Gastrocnemius medialis (tissue), 4 donors: ENCODE measurements around the gene OFD1. TPM values are rescaled to one million over a fixed set of nuclear protein-coding genes. Genes with fewer than 3 reads are reported as not detected.
A peak's percentile ranks its signal among the peaks of the same experiment; 100 is the strongest.

Experiments used
- ATAC-seq, 2 donors: fragments of 150-250 bp; one replicate each; pipeline ENCODE4 v1.9.1; 2016
- DNase-seq, 2 donors: peaks; one replicate each; pipeline ENCODE4 v3.0.0-alpha.2; 2019
- H3K27ac ChIP-seq, 4 donors: fragments of 200-600 bp; sonication (generic); 1 replicate in 1 of 4; 2 replicates in 3 of 4; pipeline ENCODE4 v1.5.1; 2016 to 2018; ENCODE audit warnings: mild to moderate bottlenecking in 2 of 4, moderate library complexity in 1 of 4
- H3K27me3 ChIP-seq, 3 donors: fragments of 200-600 bp; sonication (generic) in 2 of 3; 1 replicate in 1 of 3; 2 replicates in 2 of 3; pipeline versions ENCODE4 v1.5.1 to v1.6.0; 2016 to 2019; ENCODE audit warnings: mild to moderate bottlenecking in 1 of 3, moderate library complexity in 1 of 3
- H3K36me3 ChIP-seq, 2 donors: fragments of 200-600 bp; sonication (generic) in 1 of 2; one replicate each; pipeline ENCODE4 v1.5.1; 2017 to 2018
- H3K4me1 ChIP-seq, 2 donors: fragments of 200-600 bp; sonication (generic) in 1 of 2; one replicate each; pipeline ENCODE4 v1.5.1; 2016 to 2017; ENCODE audit warnings: mild to moderate bottlenecking in 2 of 2
- H3K4me3 ChIP-seq, 4 donors: fragments of 200-600 bp; sonication (generic) in 3 of 4; 1 replicate in 1 of 4; 2 replicates in 3 of 4; pipeline ENCODE4 v1.5.1; 2016 to 2019; ENCODE audit warnings: mild to moderate bottlenecking in 2 of 4
- H3K9me3 ChIP-seq, 3 donors: fragments of 200-600 bp; sonication (generic) in 2 of 3; 1 replicate in 1 of 3; 2 replicates in 2 of 3; pipeline ENCODE4 v1.5.1; 2016 to 2019
- POLR2A ChIP-seq, 2 donors: fragments of 450-650 bp; IDR thresholded peaks; one replicate each; pipeline ENCODE4 v1.6.1; 2017; ENCODE audit warnings: antibody characterized with exemption in 2 of 2, mild to moderate bottlenecking in 2 of 2, moderate library complexity in 2 of 2
- in situ Hi-C, 4 donors: fragments of 200-750 bp; cut with MboI; loops; one replicate each; pipeline versions ENCODE4 v1.15.0 to v1.8.0; 2017; ENCODE audit warnings: low sequenced_read_pairs in 4 of 4
- intact Hi-C: fragments of 100-400 bp; cut with DNase I; formaldehyde crosslinking; loops from one replicate; pipeline ENCODE4 v1.15.1; 2023; ENCODE audit warnings: low total_unique reads
- total RNA-seq, 4 donors: library from RNA; depleted of rRNA; stranded (reverse); fragments of >200 nt; gene quantifications; one replicate each; pipeline versions ENCODE4 v1.1.0 to v1.2.3, GENCODE V29; 2016
- TF ChIP-seq, protein P1 (sequence below), 5 experiments: fragments of 450-650 bp in 3 of 5; fragments of 200-600 bp in 2 of 5; sonication (generic) in 2 of 5; IDR thresholded peaks in 4 of 5; conservative IDR thresholded peaks in 1 of 5; 1 replicate in 4 of 5; 2 replicates in 1 of 5; pipeline ENCODE4 v1.5.1; 2016 to 2019; ENCODE audit warnings: antibody characterized with exemption in 5 of 5, mild to moderate bottlenecking in 3 of 5, moderate library complexity in 3 of 5

The OFD1 gene
- total RNA-seq, 4 donors from 2014 or later: 2.8 to 8.0 (median 7.0) TPM

DNA sequence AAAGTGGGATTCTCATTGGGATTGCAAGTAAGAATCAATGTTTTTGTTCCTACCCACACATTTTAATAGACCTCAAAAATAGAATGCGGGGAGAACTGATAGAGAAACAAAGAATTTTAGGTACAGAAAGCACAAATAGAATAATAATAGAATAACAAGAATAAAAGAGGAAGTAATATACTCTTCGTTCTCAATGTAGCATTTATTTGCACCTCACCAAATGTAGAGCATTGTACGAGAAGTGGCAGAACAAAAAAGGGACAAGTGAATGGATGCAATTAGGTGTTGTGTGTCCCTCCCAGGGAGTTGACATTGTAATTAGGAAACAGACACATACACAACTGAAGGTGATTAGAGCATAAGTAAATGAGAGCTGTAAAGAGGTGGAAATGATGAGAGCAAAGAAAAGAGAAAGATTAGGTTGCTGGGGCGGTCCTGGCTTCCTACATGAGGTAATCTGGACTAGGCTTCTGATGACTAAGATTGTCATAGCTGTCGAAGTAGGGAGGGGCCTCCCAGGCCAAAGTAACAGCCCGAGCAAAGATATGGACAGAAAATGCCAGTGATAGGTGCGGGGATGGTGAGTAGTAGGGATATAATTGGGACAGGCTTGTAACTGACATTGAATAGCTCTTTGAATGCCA lies 35.2 kb upstream of the OFD1 start:
- peaks cover 35 to 54% of the 10 kb centered on the region in 2 donors for H3K4me1 ChIP-seq
- no peaks in the 10 kb centered on the region for H3K9me3 ChIP-seq
- H3K27me3 ChIP-seq: no peaks in the 10 kb centered on the region
- ATAC-seq (peak; percentile 68), DNase-seq (peak in 1 of 2 donors; percentile 25)
- peak overlapping the region in 2 of 4 donors; percentile 39 to 41 for H3K27ac ChIP-seq
- no peak overlapping the region for H3K4me3 ChIP-seq
- no peak for TF ChIP-seq POLR2A (IDR thresholded peaks at IDR 0.05)
- TF ChIP-seq, protein P1, sequence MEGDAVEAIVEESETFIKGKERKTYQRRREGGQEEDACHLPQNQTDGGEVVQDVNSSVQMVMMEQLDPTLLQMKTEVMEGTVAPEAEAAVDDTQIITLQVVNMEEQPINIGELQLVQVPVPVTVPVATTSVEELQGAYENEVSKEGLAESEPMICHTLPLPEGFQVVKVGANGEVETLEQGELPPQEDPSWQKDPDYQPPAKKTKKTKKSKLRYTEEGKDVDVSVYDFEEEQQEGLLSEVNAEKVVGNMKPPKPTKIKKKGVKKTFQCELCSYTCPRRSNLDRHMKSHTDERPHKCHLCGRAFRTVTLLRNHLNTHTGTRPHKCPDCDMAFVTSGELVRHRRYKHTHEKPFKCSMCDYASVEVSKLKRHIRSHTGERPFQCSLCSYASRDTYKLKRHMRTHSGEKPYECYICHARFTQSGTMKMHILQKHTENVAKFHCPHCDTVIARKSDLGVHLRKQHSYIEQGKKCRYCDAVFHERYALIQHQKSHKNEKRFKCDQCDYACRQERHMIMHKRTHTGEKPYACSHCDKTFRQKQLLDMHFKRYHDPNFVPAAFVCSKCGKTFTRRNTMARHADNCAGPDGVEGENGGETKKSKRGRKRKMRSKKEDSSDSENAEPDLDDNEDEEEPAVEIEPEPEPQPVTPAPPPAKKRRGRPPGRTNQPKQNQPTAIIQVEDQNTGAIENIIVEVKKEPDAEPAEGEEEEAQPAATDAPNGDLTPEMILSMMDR (IDR thresholded peaks at IDR 0.05 in 4 of 5, conservative IDR thresholded peaks at IDR 0.05 in 1 of 5): no peak
- intact Hi-C loops (no loop called here), in situ Hi-C loops (no loop called here)
- H3K36me3 ChIP-seq: no peaks in the 10 kb centered on the region

DNA sequence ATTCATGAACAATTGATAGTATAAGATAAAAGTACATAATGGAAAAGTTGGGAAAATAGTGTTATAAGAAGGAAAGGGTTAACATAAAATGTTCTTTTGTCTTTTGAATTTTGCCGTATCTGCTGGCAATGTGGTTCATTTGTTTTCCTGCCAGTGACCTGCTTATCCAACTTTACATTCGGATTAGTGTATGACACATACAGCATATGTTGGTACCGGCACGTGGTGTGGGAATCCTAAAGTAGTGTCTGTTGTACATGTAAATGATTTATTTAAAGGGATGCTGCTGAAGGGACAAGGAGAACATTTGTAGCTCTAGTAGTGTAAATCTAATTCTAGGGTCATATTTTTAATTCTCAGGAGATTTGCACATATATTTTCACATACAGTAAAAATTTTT lies 34.2 kb upstream of the OFD1 start:
- ATAC-seq (no peak), DNase-seq (no peak)
- H3K9me3 ChIP-seq: no peaks in the 10 kb centered on the region
- H3K4me1 ChIP-seq: peaks cover 27 to 44% of the 10 kb centered on the region in 2 donors
- in situ Hi-C loops (no loop called here), intact Hi-C loops (no loop called here)
- no peaks in the 10 kb centered on the region for H3K27me3 ChIP-seq
- H3K4me3 ChIP-seq: no peak overlapping the region
- peak overlapping the region in 1 of 4 donors; percentile 41 for H3K27ac ChIP-seq
- TF ChIP-seq POLR2A (IDR thresholded peaks at IDR 0.05): no peak
- TF ChIP-seq, protein P1 (IDR thresholded peaks at IDR 0.05 in 4 of 5, conservative IDR thresholded peaks at IDR 0.05 in 1 of 5): no peak
- no peaks in the 10 kb centered on the region for H3K36me3 ChIP-seq

- ATAC-seq (no peak), DNase-seq (no peak)
- in situ Hi-C loops (no loop called here), intact Hi-C loops (no loop called here)
- Histone ChIP-seq H3K4me1 (peaks cover 23 to 39% of the 10 kb centered on the region in 2 donors), H3K36me3 (no peaks in the 10 kb centered on the region), H3K27ac (peak overlapping the region in 1 of 4 donors; percentile 50), H3K9me3 (no peaks in the 10 kb centered on the region), H3K27me3 (no peaks in the 10 kb centered on the region), H3K4me3 (no peak overlapping the region)
- TF ChIP-seq, protein P1 (IDR thresholded peaks at IDR 0.05 in 4 of 5, conservative IDR thresholded peaks at IDR 0.05 in 1 of 5): no peak
- TF ChIP-seq POLR2A (IDR thresholded peaks at IDR 0.05): no peak
Observed at GRCh38 chrX:13702111-13702789, 32.3 kb upstream of the OFD1 start.

- TF ChIP-seq, protein P1 (IDR thresholded peaks at IDR 0.05 in 4 of 5, conservative IDR thresholded peaks at IDR 0.05 in 1 of 5): no peak
- TF ChIP-seq POLR2A (IDR thresholded peaks at IDR 0.05): no peak
- Histone ChIP-seq H3K9me3 (no peaks in the 10 kb centered on the region), H3K27me3 (no peaks in the 10 kb centered on the region), H3K36me3 (no peaks in the 10 kb centered on the region), H3K4me3 (no peak overlapping the region), H3K4me1 (peaks cover 23 to 33% of the 10 kb centered on the region in 2 donors), H3K27ac (peak overlapping the region in 2 of 4 donors; percentile 6 to 50)
- ATAC-seq (no peak), DNase-seq (no peak)
- intact Hi-C loops: no loop called here
- in situ Hi-C loops: no loop called here
Observed at GRCh38 chrX:13703135-13703534, 31.4 kb upstream of the OFD1 start.
